Measurements from ENCODE around the gene ADISSP.

The ADISSP gene

GRCh38 chr20:3767427-3768341, at the start of gene ADISSP:
ADISSP (minus strand) TSS chr20:3767753; CDS start chr20:3760100, 7,653 bp downstream.
- peak; percentile 97 for DNase-seq

GRCh38 chr20:3815703-3816315, 48.3 kb upstream of the ADISSP start:
- DNase-seq, result peak; percentile 74

- no peak for DNase-seq
Measured at GRCh38 chr20:3814928-3815495, 47.5 kb upstream of the ADISSP start.

GRCh38 chr20:3813848-3814581, 46.5 kb upstream of the ADISSP start:
- DNase-seq, result peak; percentile 37

- no peak for DNase-seq
Measured at GRCh38 chr20:3812975-3813847, 45.7 kb upstream of the ADISSP start.

- no peak for DNase-seq
Measured at GRCh38 chr20:3812259-3812681, 44.7 kb upstream of the ADISSP start.

GRCh38 chr20:3811467-3812258, 44.1 kb upstream of the ADISSP start:
- peak; percentile 98 for DNase-seq

- no peak for DNase-seq
Measured at GRCh38 chr20:3808544-3808943, 41.0 kb upstream of the ADISSP start.

- DNase-seq, result no peak
Measured at GRCh38 chr20:3804781-3805180, 37.2 kb upstream of the ADISSP start.

- no peak for DNase-seq
Measured at GRCh38 chr20:3804254-3804751, 36.8 kb upstream of the ADISSP start.

- DNase-seq, result no peak
Measured at GRCh38 chr20:3803854-3804253, 36.3 kb upstream of the ADISSP start.

GRCh38 chr20:3803289-3803688, 35.7 kb upstream of the ADISSP start:
- no peak for DNase-seq

- DNase-seq, result no peak
Measured at GRCh38 chr20:3802524-3803239, 35.1 kb upstream of the ADISSP start.

- DNase-seq, result no peak
Measured at GRCh38 chr20:3801846-3802245, 34.3 kb upstream of the ADISSP start.

GRCh38 chr20:3801299-3801698, 33.7 kb upstream of the ADISSP start:
- no peak for DNase-seq

GRCh38 chr20:3800878-3801260, 33.3 kb upstream of the ADISSP start:
- no peak for DNase-seq

- DNase-seq, result no peak
Measured at GRCh38 chr20:3800256-3800877, 32.8 kb upstream of the ADISSP start.

GRCh38 chr20:3798908-3799248, 31.3 kb upstream of the ADISSP start:
- no peak for DNase-seq

- no peak for DNase-seq
Measured at GRCh38 chr20:3798373-3798768, 30.8 kb upstream of the ADISSP start.
